Hepatocyte (in vitro differentiated cells): ENCODE measurements around the gene TYW3.

Source experiments
- CTCF ChIP-seq: fragments of 200-600 bp; sonication (generic); IDR thresholded peaks from 2 replicates; pipeline ENCODE4 v1.5.1; 2016; ENCODE audit warnings: antibody characterized with exemption, mild to moderate bottlenecking; ENCODE audit not compliant: poor library complexity
- EZH2 ChIP-seq: fragments of 200-600 bp; sonication (generic); IDR thresholded peaks from 2 replicates; pipeline ENCODE4 v1.6.1; 2016; ENCODE audit warnings: antibody characterized with exemption, mild to moderate bottlenecking, borderline replicate concordance
- EZH2phosphoT487 ChIP-seq: fragments of 200-600 bp; sonication (generic); IDR thresholded peaks from one replicate; pipeline ENCODE4 v1.6.1; 2018; ENCODE audit warnings: antibody characterized with exemption, mild to moderate bottlenecking, low read depth, moderate library complexity; ENCODE audit not compliant: unreplicated experiment, severe bottlenecking

GRCh38 chr1:74686928-74687327, 46.0 kb upstream of the TYW3 start:
- TF ChIP-seq CTCF (no peak), EZH2phosphoT487 (no peak), EZH2 (no peak)
